ENCODE results near the gene CLEC7A.

CLEC7A gene

GRCh38 chr12:10097521-10097920, 32.5 kb downstream of the CLEC7A start:
- Histone ChIP-seq H3K4me1 (ENCODE audit: low read length) (peaks cover 47% of the 10 kb centered on the region), H3K9ac (ENCODE audit: low read length) (no peak overlapping the region), H3K4me3 (ENCODE audit: low read length) (no peak overlapping the region), H4K20me1 (ENCODE audit: insufficient read depth, low read length) (no peaks in the 10 kb centered on the region), H2AFZ (ENCODE audit: low read depth, low read length) (no peak overlapping the region), H3K36me3 (replicated peaks; ENCODE audit: low read depth, low read length) (no peaks in the 10 kb centered on the region), H3K79me2 (ENCODE audit: low read length) (no peaks in the 10 kb centered on the region), H3K27ac (ENCODE audit: low read length) (no peak overlapping the region), H3K4me2 (ENCODE audit: low read length) (no peak overlapping the region), H3K27me3 (ENCODE audit: low read depth, low read length) (no peaks in the 10 kb centered on the region), H3K9me3 (ENCODE audit: insufficient read depth, low read length) (no peaks in the 10 kb centered on the region)
- TF ChIP-seq EZH2phosphoT487 (IDR thresholded peaks at IDR 0.05; ENCODE audit: low read depth) (no peak), CTCF (IDR thresholded peaks at IDR 0.05; ENCODE audit: low read depth, low read length) (no peak)

GRCh38 chr12:10095971-10096370, 34.0 kb downstream of the CLEC7A start:
- Histone ChIP-seq H3K36me3 (replicated peaks; ENCODE audit: low read depth, low read length) (no peaks in the 10 kb centered on the region), H4K20me1 (ENCODE audit: insufficient read depth, low read length) (no peaks in the 10 kb centered on the region), H3K4me1 (ENCODE audit: low read length) (peaks cover 43% of the 10 kb centered on the region), H3K4me3 (ENCODE audit: low read length) (no peak overlapping the region), H3K27me3 (ENCODE audit: low read depth, low read length) (no peaks in the 10 kb centered on the region), H3K9ac (ENCODE audit: low read length) (no peak overlapping the region), H3K9me3 (ENCODE audit: insufficient read depth, low read length) (no peaks in the 10 kb centered on the region), H3K27ac (ENCODE audit: low read length) (no peak overlapping the region), H2AFZ (ENCODE audit: low read depth, low read length) (no peak overlapping the region), H3K4me2 (ENCODE audit: low read length) (no peak overlapping the region), H3K79me2 (ENCODE audit: low read length) (no peaks in the 10 kb centered on the region)
- TF ChIP-seq CTCF (IDR thresholded peaks at IDR 0.05; ENCODE audit: low read depth, low read length), result no peak
- no peak for TF ChIP-seq EZH2phosphoT487 (IDR thresholded peaks at IDR 0.05; ENCODE audit: low read depth)

GRCh38 chr12:10094646-10095395, 35.2 kb downstream of the CLEC7A start:
- Histone ChIP-seq H3K4me2 (ENCODE audit: low read length) (peak overlapping the region; percentile 69), H2AFZ (ENCODE audit: low read depth, low read length) (no peak overlapping the region), H3K27ac (ENCODE audit: low read length) (peak overlapping the region; percentile 78), H4K20me1 (ENCODE audit: insufficient read depth, low read length) (no peaks in the 10 kb centered on the region), H3K4me1 (ENCODE audit: low read length) (peaks cover 53% of the 10 kb centered on the region), H3K9me3 (ENCODE audit: insufficient read depth, low read length) (no peaks in the 10 kb centered on the region), H3K36me3 (replicated peaks; ENCODE audit: low read depth, low read length) (no peaks in the 10 kb centered on the region), H3K9ac (ENCODE audit: low read length) (no peak overlapping the region), H3K79me2 (ENCODE audit: low read length) (no peaks in the 10 kb centered on the region), H3K4me3 (ENCODE audit: low read length) (peak overlapping the region; percentile 30), H3K27me3 (ENCODE audit: low read depth, low read length) (no peaks in the 10 kb centered on the region)
- TF ChIP-seq CTCF (IDR thresholded peaks at IDR 0.05; ENCODE audit: low read depth, low read length), result no peak
- no peak for TF ChIP-seq EZH2phosphoT487 (IDR thresholded peaks at IDR 0.05; ENCODE audit: low read depth)

GRCh38 chr12:10088955-10089900, 40.8 kb downstream of the CLEC7A start:
- H3K27me3 ChIP-seq (ENCODE audit: low read depth, low read length), result no peaks in the 10 kb centered on the region
- H3K4me3 ChIP-seq (ENCODE audit: low read length), result peak overlapping the region; percentile 68
- H2AFZ ChIP-seq (ENCODE audit: low read depth, low read length), result peak overlapping the region; percentile 65; the same call in 1 of the 2 replicates
- TF ChIP-seq CTCF (IDR thresholded peaks at IDR 0.05; ENCODE audit: low read depth, low read length) (no peak), EZH2phosphoT487 (IDR thresholded peaks at IDR 0.05; ENCODE audit: low read depth) (no peak)
- H4K20me1 ChIP-seq (ENCODE audit: insufficient read depth, low read length), result no peaks in the 10 kb centered on the region
- no peaks in the 10 kb centered on the region for H3K9me3 ChIP-seq (ENCODE audit: insufficient read depth, low read length)
- peak overlapping the region; percentile 89 for H3K4me2 ChIP-seq (ENCODE audit: low read length)
- peak overlapping the region; percentile 61 for H3K27ac ChIP-seq (ENCODE audit: low read length)
- no peaks in the 10 kb centered on the region for H3K79me2 ChIP-seq (ENCODE audit: low read length)
- peaks cover 3% of the 10 kb centered on the region for H3K36me3 ChIP-seq (replicated peaks; ENCODE audit: low read depth, low read length)
- H3K9ac ChIP-seq (ENCODE audit: low read length), result peak overlapping the region; percentile 24
- peaks cover 51% of the 10 kb centered on the region for H3K4me1 ChIP-seq (ENCODE audit: low read length)
